HepG2 (cell line): ENCODE results near the gene TUBA8. TPM values are rescaled to one million over a fixed set of nuclear protein-coding genes. Genes with fewer than 3 reads are reported as not detected.

Source experiments
- ATAC-seq: fragments of 200-7000 bp; cut with Tn5 transposase; 3 replicates; pipeline ENCODE4 v1.9.1; 2020; ENCODE audit warnings: mild to moderate bottlenecking, moderate library complexity
- BruUV-seq: library from RNA; stranded (reverse); fragments of 400-500 nt; replicated peaks from 2 replicates; lab custom pipeline; 2021; lab: Mats Ljungman, UMichigan
- CTCF ChIA-PET: fragments of 300-600 bp; formaldehyde crosslinking; extraction: SDS; loops from one replicate; lab custom pipeline; 2021; ENCODE audit warnings: low total read pairs, inconsistent platforms, low intra/inter-chr PET ratio; lab: Yijun Ruan, JAX
- POLR2A ChIA-PET: fragments of 350-600 bp; sonication (Branson Sonifier 250); formaldehyde crosslinking; loops from one replicate; lab custom pipeline; 2020; ENCODE audit warnings: antibody characterized with exemption, inconsistent platforms; lab: Yijun Ruan, JAX
- DNase-seq: peaks from one replicate; pipeline ENCODE4 v3.0.0-alpha.2; 2015; ENCODE audit warnings: low spot score
- FAIRE-seq: peaks from 3 replicates; lab custom pipeline; 2011; peaks lifted over from hg19 to GRCh38; lab: Jason Lieb, UNC
- H2AFZ ChIP-seq: one replicate; pipeline ENCODE4 v1.6.1; 2011; ENCODE audit warnings: low read length, inconsistent platforms
- H3K27ac ChIP-seq: fragments of 300-600 bp; 3 replicates; pipeline ENCODE4 v1.8.0; 2011; ENCODE audit warnings: mixed run types, mild to moderate bottlenecking, mixed read lengths, low read length, inconsistent platforms; ENCODE audit not compliant: insufficient read depth; ENCODE audit errors: extremely low read length
- H3K27me3 ChIP-seq, 2 experiments: fragments of 200-600 bp in 1 of 2; 2 replicates in 1 of 2; 3 replicates in 1 of 2; pipeline versions ENCODE4 v1.6.0 to v1.8.0; 2011; ENCODE audit warnings: low read length in 2 of 2, mild to moderate bottlenecking in 2 of 2, moderate library complexity in 2 of 2, inconsistent platforms in 1 of 2; ENCODE audit not compliant: insufficient read depth in 2 of 2, control insufficient read depth in 1 of 2
- H3K36me3 ChIP-seq, 2 experiments: fragments of 200-600 bp in 1 of 2; replicated peaks in 1 of 2; 2 replicates in 1 of 2; 3 replicates in 1 of 2; pipeline versions ENCODE4 v1.5.1 to v1.8.0; 2011; ENCODE audit warnings: low read length in 2 of 2, inconsistent platforms in 1 of 2; ENCODE audit not compliant: insufficient read depth in 2 of 2, control insufficient read depth in 1 of 2
- H3K4me1 ChIP-seq: 2 replicates; pipeline ENCODE4 v1.5.1; 2012; ENCODE audit warnings: low read length, inconsistent platforms; ENCODE audit not compliant: insufficient read depth
- H3K4me2 ChIP-seq: 2 replicates; pipeline ENCODE4 v1.6.0; 2011; ENCODE audit warnings: low read depth, low read length, inconsistent platforms
- H3K4me3 ChIP-seq, 3 experiments: fragments of 200-600 bp in 1 of 3; sonication (generic), shearing (Covaris generic) in 1 of 3; replicated peaks in 1 of 3; 2 replicates each; pipeline ENCODE4 v1.5.1; 2011 to 2016; ENCODE audit warnings: low read length in 3 of 3, inconsistent platforms in 2 of 3, low read depth in 2 of 3, mild to moderate bottlenecking in 2 of 3, control low read depth in 1 of 3, mixed read lengths in 1 of 3; ENCODE audit not compliant: insufficient read depth in 1 of 3
- H3K79me2 ChIP-seq: one replicate; pipeline ENCODE4 v1.6.1; 2011; ENCODE audit warnings: low read length, inconsistent platforms; ENCODE audit not compliant: insufficient read depth
- H3K9ac ChIP-seq: 2 replicates; pipeline ENCODE4 v1.6.0; 2011; ENCODE audit warnings: mild to moderate bottlenecking, low read depth, low read length, inconsistent platforms; ENCODE audit not compliant: insufficient read depth
- H3K9me3 ChIP-seq: 2 replicates; pipeline ENCODE4 v1.5.1; 2012; ENCODE audit warnings: mild to moderate bottlenecking, low read length
- H4K20me1 ChIP-seq: 2 replicates; pipeline ENCODE4 v1.6.0; 2011; ENCODE audit warnings: inconsistent platforms, mild to moderate bottlenecking, low read length, moderate library complexity; ENCODE audit not compliant: insufficient read depth
- FOXK2 ChIP-seq: fragments of 450-650 bp; IDR thresholded peaks from 2 replicates; pipeline ENCODE4 v1.6.1; 2016
- HNF4A ChIP-seq: sonication (generic); formaldehyde crosslinking; IDR thresholded peaks from 2 replicates; pipeline ENCODE4 v1.4.0; 2020; ENCODE audit warnings: missing genetic modification reagents
- KLF11 ChIP-seq: IDR thresholded peaks from 2 replicates; pipeline ENCODE4 v1.6.1; 2016; ENCODE audit warnings: missing compliant biosample characterization
- NBN ChIP-seq: fragments of 450-650 bp; conservative IDR thresholded peaks from 2 replicates; pipeline ENCODE4 v1.6.1; 2017
- PREB ChIP-seq: sonication (generic); formaldehyde crosslinking; IDR thresholded peaks from 2 replicates; pipeline ENCODE4 v1.4.0; 2020; ENCODE audit warnings: missing genetic modification reagents
- RAD51 ChIP-seq: fragments of 450-650 bp; IDR thresholded peaks from 2 replicates; pipeline ENCODE4 v1.6.1; 2016; ENCODE audit warnings: borderline replicate concordance
- TBL1XR1 ChIP-seq: fragments of 150-350 bp; IDR thresholded peaks from 2 replicates; pipeline ENCODE4 v1.6.1; 2014; ENCODE audit warnings: borderline replicate concordance, low read length; ENCODE audit not compliant: partially characterized antibody
- USF2 ChIP-seq, 2 experiments: sonication (generic) in 1 of 2; formaldehyde crosslinking in 1 of 2; IDR thresholded peaks; 2 replicates each; pipeline versions ENCODE4 v1.5.1 to v1.6.1; 2011 to 2020; ENCODE audit warnings: borderline replicate concordance in 1 of 2, low read depth in 1 of 2, low read length in 1 of 2, mild to moderate bottlenecking in 1 of 2, missing genetic modification reagents in 1 of 2, moderate library complexity in 1 of 2
- ZNF350 ChIP-seq: sonication (generic); formaldehyde crosslinking; IDR thresholded peaks from 2 replicates; pipeline ENCODE4 v1.4.0; 2020; ENCODE audit warnings: mild to moderate bottlenecking, low read depth, missing genetic modification reagents, borderline replicate concordance
- ZNF530 ChIP-seq: sonication (generic); formaldehyde crosslinking; IDR thresholded peaks from 2 replicates; pipeline ENCODE4 v1.5.0; 2020; ENCODE audit warnings: low read depth, mild to moderate bottlenecking, missing genetic modification reagents
- ZNF549 ChIP-seq: sonication (generic); formaldehyde crosslinking; IDR thresholded peaks from 2 replicates; pipeline ENCODE4 v1.5.0; 2020; ENCODE audit warnings: missing genetic modification reagents
- ZNF883 ChIP-seq: sonication (generic); formaldehyde crosslinking; IDR thresholded peaks from 2 replicates; pipeline ENCODE4 v1.5.1; 2020; ENCODE audit warnings: mild to moderate bottlenecking, missing genetic modification reagents; ENCODE audit errors: not compliant biosample characterization
- WGBS: methylation state at CpG from one replicate; pipeline ENCODE4 v1.1.6; 2017; ENCODE audit warnings: low lambda C conversion rate; 5-methylcytosine and 5-hydroxymethylcytosine counted together
- in situ Hi-C: cut with HindIII; loops from 2 replicates; pipeline ENCODE4 v1.10.0; 2017; ENCODE audit warnings: low pct_unique_long_range_greater_than_20kb; ENCODE audit not compliant: extremely low pct_ligation_motif_present
- intact Hi-C: fragments of 100-400 bp; cut with micrococcal nuclease; formaldehyde crosslinking; loops from one replicate; pipeline ENCODE4 v1.10.0; 2022; ENCODE audit not compliant: unreplicated experiment
- polyA plus RNA-seq, 8 experiments: library from polyadenylated mRNA; depleted of rRNA in 3 of 8; stranded (reverse) in 7 of 8; unstranded in 1 of 8; fragments of >200 nt; fragmentation: Illumina TruSeq in 4 of 8; extraction: Trizol in 4 of 8; gene quantifications; 2 replicates each; pipeline versions ENCODE4 v1.2.1 to v1.2.3, GENCODE V29; 2011 to 2016; ENCODE audit warnings: low read depth in 4 of 8, missing spikeins in 1 of 8, mixed read lengths in 1 of 8; ENCODE audit not compliant: insufficient read depth in 1 of 8
- total RNA-seq, 5 experiments: library from RNA; depleted of rRNA; stranded (reverse); fragments of >200 nt; fragmentation: Illumina TruSeq; extraction: Trizol; gene quantifications; 2 replicates each; pipeline ENCODE4 v1.2.3, GENCODE V29; 2016; ENCODE audit warnings: low read depth in 1 of 5
- TF ChIP-seq, protein P1 (sequence below): sonication (generic); formaldehyde crosslinking; IDR thresholded peaks from 2 replicates; pipeline ENCODE4 v1.5.0; 2020; ENCODE audit warnings: mild to moderate bottlenecking, missing genetic modification reagents
- TF ChIP-seq, protein P2 (sequence below): sonication (generic); formaldehyde crosslinking; IDR thresholded peaks from 2 replicates; pipeline ENCODE4 v1.8.0; 2022; ENCODE audit warnings: missing genetic modification reagents, mild to moderate bottlenecking, borderline replicate concordance
- TF ChIP-seq, protein P3 (sequence below): sonication (generic); formaldehyde crosslinking; IDR thresholded peaks from 2 replicates; pipeline ENCODE4 v1.8.0; 2022; ENCODE audit warnings: missing genetic modification reagents, low read depth, mild to moderate bottlenecking, borderline replicate concordance

Gene TUBA8
- total and polyA plus RNA-seq, 2 of the 13 experiments (the other 11 are each of a cell fraction or from before 2014, with no cell fraction given) = 0.35 to 0.69 TPM

GRCh38 chr22:18077639-18078328 is 32.8 kb upstream of the TUBA8 start, which contains the start of gene PEX26:
TSS of gene PEX26 (plus strand) at chr22:18077990. CDS start at chr22:18078377, 387 bp downstream.
- in situ Hi-C loops (loop anchor here (5.0 to 10.0 kb wide), 2 partner anchors 163 to 245 kb away; no protein-coding TSS in a partner anchor), intact Hi-C loops (loop anchor here (2.0 kb wide), 3 partner anchors 43 to 335 kb away; no protein-coding TSS in a partner anchor)
- peaks cover 29% of the 10 kb centered on the region for H3K79me2 ChIP-seq
- peak; percentile 92 for DNase-seq
- H3K27ac ChIP-seq = peak within 1 kb of the TSS; percentile 72
- peak within 1 kb of the TSS; percentile 74 for H2AFZ ChIP-seq
- peak; percentile 81 for FAIRE-seq
- peak within 1 kb of the TSS; percentile 85 for H3K9ac ChIP-seq
- H3K4me3 ChIP-seq = peak within 1 kb of the TSS; percentile 78 to 94 (median 80)
- ChIA-PET POLR2A (interaction anchor here (0.7 to 4.2 kb wide), 22 partner anchors 9 to 515 kb away, joined by 3 to 33 read pairs (median 4); partner anchors contain the start of genes BCL2L13, SLC25A18 and USP18), CTCF (interaction anchor here (4.4 kb wide), 1 partner anchor 247 kb away, joined by 43 read pairs; no protein-coding TSS in a partner anchor)
- peak; percentile 98 for ATAC-seq
- 2% methylated on average over 17 of the region's 50 CpGs for WGBS
- no peaks in the 10 kb centered on the region for H3K9me3 ChIP-seq
- H3K4me2 ChIP-seq = peak within 1 kb of the TSS; percentile 96
- H3K36me3 ChIP-seq = peaks cover 3 to 24% of the 10 kb centered on the region in 2 experiments; a peak in 3 of 5 replicates
- no peaks in the 10 kb centered on the region for H4K20me1 ChIP-seq
- peaks cover 32% of the 10 kb centered on the region for H3K4me1 ChIP-seq
- no peaks in the 10 kb centered on the region; a peak in 1 of 5 replicates for H3K27me3 ChIP-seq
- no TSS peak for BruUV-seq
- TF ChIP-seq PREB (CRISPR knock-in tag) (0 out of 2 replicates have a peak, but pooled peaks have one; percentile 13), NBN (no peak), RAD51 (no peak), FOXK2 (no peak; the same call in 1 of the 2 replicates), KLF11 (CRISPR knock-in tag) (no peak), HNF4A (CRISPR knock-in tag) (no peak), ZNF549 (CRISPR knock-in tag) (0 out of 2 replicates have a peak, but pooled peaks have one; percentile 7), ZNF350 (CRISPR knock-in tag) (no peak; the same call in 1 of the 2 replicates), ZNF530 (no peak), ZNF883 (no peak), TBL1XR1 (peak; percentile 21), USF2 (IDR thresholded peaks at IDR 0.05; ENCODE audit: low read depth, low read length) (no peak), USF2 (CRISPR knock-in tag; IDR thresholded peaks at IDR 0.05; ENCODE audit: borderline replicate concordance) (no peak)
- TF ChIP-seq, protein P1, sequence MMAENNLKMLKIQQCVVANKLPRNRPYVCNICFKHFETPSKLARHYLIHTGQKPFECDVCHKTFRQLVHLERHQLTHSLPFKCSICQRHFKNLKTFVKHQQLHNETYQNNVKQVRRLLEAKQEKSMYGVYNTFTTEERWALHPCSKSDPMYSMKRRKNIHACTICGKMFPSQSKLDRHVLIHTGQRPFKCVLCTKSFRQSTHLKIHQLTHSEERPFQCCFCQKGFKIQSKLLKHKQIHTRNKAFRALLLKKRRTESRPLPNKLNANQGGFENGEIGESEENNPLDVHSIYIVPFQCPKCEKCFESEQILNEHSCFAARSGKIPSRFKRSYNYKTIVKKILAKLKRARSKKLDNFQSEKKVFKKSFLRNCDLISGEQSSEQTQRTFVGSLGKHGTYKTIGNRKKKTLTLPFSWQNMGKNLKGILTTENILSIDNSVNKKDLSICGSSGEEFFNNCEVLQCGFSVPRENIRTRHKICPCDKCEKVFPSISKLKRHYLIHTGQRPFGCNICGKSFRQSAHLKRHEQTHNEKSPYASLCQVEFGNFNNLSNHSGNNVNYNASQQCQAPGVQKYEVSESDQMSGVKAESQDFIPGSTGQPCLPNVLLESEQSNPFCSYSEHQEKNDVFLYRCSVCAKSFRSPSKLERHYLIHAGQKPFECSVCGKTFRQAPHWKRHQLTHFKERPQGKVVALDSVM (CRISPR knock-in tag) = no peak
- TF ChIP-seq, protein P2, sequence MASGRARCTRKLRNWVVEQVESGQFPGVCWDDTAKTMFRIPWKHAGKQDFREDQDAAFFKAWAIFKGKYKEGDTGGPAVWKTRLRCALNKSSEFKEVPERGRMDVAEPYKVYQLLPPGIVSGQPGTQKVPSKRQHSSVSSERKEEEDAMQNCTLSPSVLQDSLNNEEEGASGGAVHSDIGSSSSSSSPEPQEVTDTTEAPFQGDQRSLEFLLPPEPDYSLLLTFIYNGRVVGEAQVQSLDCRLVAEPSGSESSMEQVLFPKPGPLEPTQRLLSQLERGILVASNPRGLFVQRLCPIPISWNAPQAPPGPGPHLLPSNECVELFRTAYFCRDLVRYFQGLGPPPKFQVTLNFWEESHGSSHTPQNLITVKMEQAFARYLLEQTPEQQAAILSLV (CRISPR knock-in tag) = peak; percentile 69; the same call in 1 of the 2 replicates
- TF ChIP-seq, protein P3, sequence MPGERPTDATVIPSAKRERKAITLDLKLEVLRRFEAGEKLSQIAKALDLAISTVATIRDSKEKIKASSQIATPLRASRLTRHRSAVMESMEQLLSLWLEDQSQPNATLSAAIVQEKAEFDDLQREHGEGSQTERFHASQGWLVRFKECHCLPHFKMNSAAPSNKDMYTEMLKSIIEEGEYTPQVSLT (CRISPR knock-in tag) = no peak
